ENCODE data around the gene ADGRL3.
"Not testable (repeated sequence)": the region's sequence is repeated elsewhere in the genome, so short reads cannot be mapped to it uniquely, and the experiment has no call there.

ADGRL3 gene

GRCh38 chr4:61207156-61207555, 7.0 kb downstream of the ADGRL3 start:
- not testable (repeated sequence) for DNase-seq

- DNase-seq, result no peak
Measured at GRCh38 chr4:61210186-61210939, 10.2 kb downstream of the ADGRL3 start.

DNA sequence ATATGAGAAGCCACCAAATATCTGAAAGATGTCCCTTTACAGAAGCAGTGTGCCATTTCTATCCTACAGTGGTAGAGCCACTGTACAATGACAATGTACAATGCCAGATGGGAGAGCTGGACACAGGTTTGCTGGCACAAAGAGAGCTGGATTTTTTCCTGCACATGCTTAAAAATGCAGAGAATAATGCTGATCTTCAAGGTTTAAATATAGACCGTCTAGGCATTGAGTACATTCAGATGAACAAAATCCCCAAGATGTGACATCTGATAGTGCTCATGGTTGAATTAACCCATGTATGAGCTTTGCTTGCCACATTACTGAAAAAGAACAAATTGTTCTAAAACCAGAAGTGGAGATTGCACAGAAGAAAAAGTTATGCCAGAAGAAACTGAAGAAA, 11.7 kb downstream of the ADGRL3 start:
- no peak for DNase-seq

DNA sequence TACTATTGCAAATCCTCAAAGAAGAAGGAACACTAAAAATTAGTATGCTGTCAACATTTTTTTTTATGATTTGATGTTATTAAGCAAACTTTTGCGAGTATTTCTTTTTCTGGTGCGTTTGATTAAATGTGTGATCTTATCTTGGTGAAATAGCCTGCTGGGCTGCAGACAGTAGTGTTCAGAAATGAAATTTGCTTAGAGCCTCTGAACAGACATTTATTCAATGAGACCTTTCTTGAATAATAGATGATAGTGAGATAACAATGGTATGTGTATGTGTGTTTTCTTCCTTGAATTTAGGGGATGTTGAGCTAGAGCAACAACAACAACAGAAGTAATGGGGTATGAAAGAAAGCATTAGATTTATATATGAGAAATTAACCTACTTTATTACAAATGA, 12.7 kb downstream of the ADGRL3 start:
- no peak for DNase-seq

DNA sequence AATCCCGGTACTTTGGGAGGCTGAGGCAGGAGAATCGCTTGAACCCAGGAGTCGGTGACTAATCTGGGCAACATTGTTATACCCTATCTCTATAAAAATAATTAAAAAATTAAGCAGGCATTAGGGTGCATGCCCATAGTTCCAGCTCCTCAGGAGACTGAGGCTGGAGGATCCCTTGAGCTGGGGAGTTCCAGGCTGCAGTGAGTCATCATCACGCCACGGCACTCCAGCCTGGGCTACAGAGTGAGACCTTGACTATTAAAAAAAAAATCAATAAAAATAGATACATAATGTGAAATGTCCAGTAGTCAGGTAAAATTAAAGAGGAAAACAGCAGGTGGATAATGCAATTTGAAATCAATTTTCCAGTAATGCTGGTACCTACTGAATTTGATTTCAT, 14.6 kb downstream of the ADGRL3 start:
- DNase-seq, result no peak

GRCh38 chr4:61217222-61217621, 17.1 kb downstream of the ADGRL3 start:
- no peak for DNase-seq

GRCh38 chr4:61220556-61220955, 20.4 kb downstream of the ADGRL3 start:
- no peak for DNase-seq

- no peak for DNase-seq
Measured at GRCh38 chr4:61223385-61223784, 23.3 kb downstream of the ADGRL3 start.

DNA sequence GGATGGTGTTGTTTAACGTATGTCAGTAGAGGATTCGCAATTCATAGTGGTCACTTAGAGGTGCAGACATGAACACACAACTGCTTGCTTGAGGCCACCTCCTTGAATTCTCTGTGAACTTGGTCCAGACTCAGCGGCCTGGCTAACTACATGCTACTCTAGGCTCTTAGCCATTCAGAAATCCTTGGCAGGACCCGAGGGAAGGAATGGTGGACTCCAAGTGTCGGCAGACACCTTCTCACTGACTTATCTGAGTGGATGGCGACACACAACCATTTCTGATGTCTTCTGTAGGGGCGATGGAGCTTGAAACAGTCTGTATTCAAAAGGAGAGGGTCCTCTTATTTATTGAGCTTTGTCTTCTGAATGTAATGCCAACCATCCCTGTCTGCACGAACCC, 24.4 kb downstream of the ADGRL3 start:
- no peak for DNase-seq

GRCh38 chr4:61225656-61226055, 25.5 kb downstream of the ADGRL3 start:
- DNase-seq, result no peak

GRCh38 chr4:61231421-61231820, 31.3 kb downstream of the ADGRL3 start:
- DNase-seq, result no peak

DNA sequence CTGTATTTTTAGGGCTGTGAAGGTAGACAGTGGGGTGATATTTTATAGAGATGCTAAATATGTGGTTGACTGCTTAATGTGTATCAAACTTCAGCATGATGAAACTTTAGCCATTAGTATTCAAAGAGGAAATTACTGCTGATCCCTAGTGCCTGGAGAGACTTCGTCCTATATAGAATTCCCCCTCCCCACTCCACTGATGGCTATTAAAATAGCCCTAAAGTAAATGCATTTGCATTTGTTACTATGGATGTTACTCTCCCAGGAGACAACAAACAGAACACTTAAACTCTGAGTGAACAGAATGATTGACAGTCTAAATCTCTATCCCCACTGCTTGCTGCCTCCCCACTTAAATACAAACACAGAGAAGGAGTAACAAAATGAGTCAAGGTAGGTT, 39.1 kb downstream of the ADGRL3 start:
- no peak for DNase-seq

DNA sequence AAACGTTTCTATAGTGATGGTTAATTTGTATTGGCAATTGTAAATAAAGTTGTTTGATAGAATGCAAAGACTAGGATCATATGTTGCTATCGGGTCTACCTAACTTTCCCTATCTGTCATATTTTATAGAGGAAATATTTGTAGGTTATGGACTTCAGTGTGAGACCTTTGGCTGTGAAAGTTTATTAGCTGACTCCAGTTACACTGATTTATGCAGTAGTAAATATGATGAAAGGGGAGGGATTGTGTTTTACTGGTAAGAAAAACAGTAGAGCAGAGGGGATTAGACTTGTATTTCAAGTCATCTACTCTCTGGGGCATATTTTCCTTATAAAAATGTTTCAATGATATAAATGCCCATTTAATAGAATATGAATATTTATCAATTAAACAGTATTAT, 43.8 kb downstream of the ADGRL3 start:
- DNase-seq, result no peak

- DNase-seq, result no peak
Measured at GRCh38 chr4:61245069-61245714, 45.1 kb downstream of the ADGRL3 start.

DNA sequence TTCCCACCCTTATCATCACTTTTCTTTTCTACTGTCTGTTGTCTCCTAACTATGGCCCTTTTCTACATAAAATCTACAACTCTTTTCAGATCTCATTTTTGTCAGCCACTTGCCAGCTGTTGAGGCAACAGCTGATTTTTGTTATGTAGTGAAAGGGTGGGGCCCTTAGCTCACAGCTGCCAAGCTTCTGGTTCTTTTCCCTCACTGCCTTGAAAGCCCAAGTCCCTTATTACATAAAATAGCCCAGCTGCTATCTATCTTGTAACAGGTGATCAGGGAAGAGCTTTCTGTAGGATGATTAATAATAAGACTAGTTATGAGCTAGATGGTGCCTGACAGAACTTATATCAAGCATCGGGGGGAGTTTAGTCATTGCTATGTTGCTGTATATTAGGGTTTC, 45.9 kb downstream of the ADGRL3 start:
- no peak for DNase-seq

DNA sequence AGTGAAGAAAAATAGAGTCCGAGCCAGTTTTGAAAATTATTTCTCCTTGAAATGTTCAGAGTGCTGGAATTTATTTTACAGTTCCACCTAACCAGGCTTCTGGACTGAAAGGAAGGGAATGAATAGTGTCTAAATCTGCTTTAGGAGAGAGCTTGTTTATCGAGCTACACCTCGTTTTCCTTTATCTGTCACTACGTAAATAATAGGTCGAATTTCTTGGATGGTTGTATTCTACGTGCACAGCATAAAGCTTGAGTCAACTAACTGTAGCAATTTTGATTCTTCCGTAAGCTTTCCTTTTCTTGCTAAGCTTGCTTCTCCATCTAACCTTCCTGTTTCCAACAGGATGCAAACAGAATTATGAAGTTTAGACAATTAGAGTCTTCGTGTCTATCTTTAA, 48.6 kb downstream of the ADGRL3 start:
- DNase-seq, result no peak

GRCh38 chr4:61251129-61251528, 51.0 kb downstream of the ADGRL3 start:
- DNase-seq, result no peak

- DNase-seq, result no peak
Measured at GRCh38 chr4:61254406-61254805, 54.3 kb downstream of the ADGRL3 start.

DNA sequence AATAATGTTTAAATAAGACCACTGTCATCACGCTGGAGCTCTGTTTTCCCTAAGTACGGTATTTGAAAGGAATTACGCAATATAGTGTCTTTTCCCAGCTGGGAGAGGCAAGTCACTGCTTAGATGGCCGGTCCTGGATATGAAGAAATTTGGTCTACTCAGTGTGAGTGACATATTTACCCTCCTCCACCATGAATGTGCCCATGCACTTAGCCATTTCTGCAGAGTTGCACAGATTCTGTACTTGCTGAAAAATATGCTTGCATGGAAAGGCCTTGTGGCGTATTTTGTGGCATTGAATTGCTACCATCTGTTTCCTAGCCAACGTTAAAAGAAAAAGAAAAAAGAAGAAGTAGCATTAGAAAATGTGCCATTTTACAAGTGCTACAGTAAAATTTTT, 73.1 kb downstream of the ADGRL3 start:
- no peak for DNase-seq

DNA sequence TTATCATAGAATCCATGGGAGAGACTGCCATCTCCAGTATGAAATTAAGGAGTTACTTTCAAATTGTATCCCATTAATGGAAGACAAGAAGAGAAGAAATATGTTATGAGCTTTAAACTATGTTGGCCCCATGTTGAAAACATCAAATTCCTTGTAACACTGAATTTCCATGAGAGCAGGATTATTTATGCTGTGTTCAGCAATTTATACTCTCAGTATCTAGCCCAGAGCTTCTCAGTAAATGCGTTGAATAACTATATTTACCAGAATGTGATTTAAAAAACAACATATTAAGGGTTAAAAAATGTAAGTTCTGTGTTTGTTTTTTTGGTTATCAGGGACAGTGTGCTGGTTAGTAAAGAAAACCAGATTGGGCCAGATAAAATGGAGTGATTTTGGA, 74.2 kb downstream of the ADGRL3 start:
- DNase-seq, result no peak

DNA sequence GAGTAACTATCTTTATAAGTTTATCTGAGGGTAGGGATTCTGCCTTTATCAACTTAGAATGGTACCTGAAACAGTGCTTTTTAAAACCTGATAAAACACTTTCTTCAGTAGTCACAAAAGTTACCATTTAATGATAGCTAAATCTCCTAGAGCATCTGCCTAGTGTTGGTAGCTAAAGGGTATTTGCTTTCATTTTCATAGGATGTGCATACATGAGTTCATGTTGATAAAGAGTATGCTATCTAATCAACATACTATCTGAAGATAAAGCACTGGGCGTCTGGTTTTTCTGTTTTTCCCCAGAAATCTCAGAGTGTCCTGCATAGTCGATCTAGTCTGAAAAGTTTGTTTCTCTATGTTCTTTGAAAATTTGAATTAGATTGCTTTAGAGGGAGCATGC, 75.1 kb downstream of the ADGRL3 start:
- DNase-seq, result no peak

DNA sequence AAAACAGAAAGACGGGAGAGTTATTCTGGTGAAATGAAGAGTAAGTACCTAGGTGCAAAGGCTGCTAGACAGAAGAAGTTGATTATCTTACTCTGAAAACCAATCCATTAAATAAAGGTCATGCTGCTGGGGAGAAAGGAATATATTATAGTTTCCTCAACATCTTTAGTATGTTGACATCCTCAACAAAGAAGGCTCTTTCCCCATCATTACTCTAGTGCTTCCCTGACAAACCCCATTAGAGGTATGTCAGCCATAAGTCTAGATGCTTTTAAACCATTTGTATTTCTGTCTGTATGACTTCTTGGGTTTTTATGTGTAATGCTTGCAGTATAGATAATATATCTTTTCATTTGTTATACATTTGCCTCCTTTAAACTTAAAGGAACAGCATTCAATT, 75.9 kb downstream of the ADGRL3 start:
- DNase-seq, result no peak

- DNase-seq, result peak; percentile 73
Measured at GRCh38 chr4:61277785-61278760, 77.9 kb downstream of the ADGRL3 start.

GRCh38 chr4:61292322-61292721, 92.2 kb downstream of the ADGRL3 start:
- no peak for DNase-seq
